GM12878 (cell line): ENCODE results near the gene KCNK4. TPM values are rescaled to one million over a fixed set of nuclear protein-coding genes. Genes with fewer than 3 reads are reported as not detected.
A peak's percentile ranks its signal among the peaks of the same experiment; 100 is the strongest.

Experiments
- BACH1 ChIP-seq: fragments of 450-650 bp; IDR thresholded peaks from 2 replicates; pipeline ENCODE4 v1.6.1; 2017; ENCODE audit warnings: mild to moderate bottlenecking, borderline replicate concordance
- BHLHE40 ChIP-seq, 2 experiments: fragments of 450-650 bp in 1 of 2; IDR thresholded peaks; 2 replicates each; pipeline ENCODE4 v1.6.1; 2011 to 2017; ENCODE audit warnings: low read depth in 2 of 2, borderline replicate concordance in 1 of 2, improper control_type of control experiment in 1 of 2, low read length in 1 of 2, mild to moderate bottlenecking in 1 of 2
- CBX3 ChIP-seq: fragments of 200-600 bp; sonication (generic); IDR thresholded peaks from 2 replicates; pipeline ENCODE4 v1.6.1; 2016; ENCODE audit warnings: low read depth, borderline replicate concordance
- CREB1 ChIP-seq: IDR thresholded peaks from 2 replicates; pipeline ENCODE4 v1.6.1; 2012; ENCODE audit warnings: low read depth, mild to moderate bottlenecking, inconsistent platforms
- FOS ChIP-seq: IDR thresholded peaks from 3 replicates; pipeline ENCODE4 v1.6.1; 2011; ENCODE audit warnings: borderline replicate concordance; ENCODE audit not compliant: insufficient read length; ENCODE audit errors: extremely low read depth
- GATAD2B ChIP-seq: fragments of 450-650 bp; conservative IDR thresholded peaks from 2 replicates; pipeline ENCODE4 v1.6.1; 2017; ENCODE audit warnings: low read depth, mild to moderate bottlenecking, moderate library complexity
- HDAC2 ChIP-seq: fragments of 200-600 bp; sonication (generic); IDR thresholded peaks from 2 replicates; pipeline ENCODE4 v1.6.1; 2017
- HDAC6 ChIP-seq: fragments of 200-600 bp; sonication (generic); IDR thresholded peaks from one replicate; pipeline ENCODE4 v1.8.0; 2017; ENCODE audit warnings: antibody characterized with exemption; ENCODE audit not compliant: unreplicated experiment
- IRF4 ChIP-seq: IDR thresholded peaks from 2 replicates; pipeline ENCODE4 v1.6.1; 2011; ENCODE audit warnings: low read depth, low read length
- NFXL1 ChIP-seq: fragments of 450-650 bp; IDR thresholded peaks from 2 replicates; pipeline ENCODE4 v1.6.1; 2017; ENCODE audit warnings: antibody characterized with exemption, mild to moderate bottlenecking, borderline replicate concordance
- PML ChIP-seq: IDR thresholded peaks from 2 replicates; pipeline ENCODE4 v1.6.1; 2012; ENCODE audit warnings: low read length, inconsistent platforms
- SPI1 ChIP-seq: IDR thresholded peaks from 2 replicates; pipeline ENCODE4 v1.6.1; 2011; ENCODE audit warnings: low read depth, mild to moderate bottlenecking, low read length, moderate library complexity, borderline replicate concordance; ENCODE audit not compliant: insufficient read depth
- STAT3 ChIP-seq: IDR thresholded peaks from 2 replicates; pipeline ENCODE4 v1.6.1; 2011; ENCODE audit warnings: low read depth, low read length, improper control_type of control experiment
- TARDBP ChIP-seq: IDR thresholded peaks from 2 replicates; pipeline ENCODE4 v1.6.1; 2016; ENCODE audit warnings: borderline replicate concordance
- YY1 ChIP-seq: IDR thresholded peaks from 2 replicates; pipeline ENCODE4 v1.6.1; 2011; ENCODE audit warnings: low read depth, mild to moderate bottlenecking, low read length
- polyA plus RNA-seq, 11 experiments: library from polyadenylated mRNA; depleted of rRNA in 4 of 11; unstranded in 6 of 11; stranded (reverse) in 5 of 11; fragments of >200 nt; fragmentation: Nextera tagmentation in 4 of 11; fragmentation: Illumina TruSeq in 1 of 11; extraction: Ambion mirVana in 4 of 11; extraction: Trizol in 1 of 11; gene quantifications; 1 replicate in 1 of 11; 2 replicates in 10 of 11; pipeline versions ENCODE4 v1.2.1 to v1.2.3, GENCODE V29; 2011 to 2016; ENCODE audit warnings: inconsistent platforms in 2 of 11, missing spikeins in 2 of 11, low read depth in 1 of 11
- total RNA-seq, 4 experiments: library from RNA; depleted of rRNA in 3 of 4; stranded (reverse); fragments of >200 nt in 3 of 4; fragmentation: Illumina TruSeq in 1 of 4; extraction: Trizol in 1 of 4; gene quantifications; 2 replicates each; pipeline versions ENCODE4 v1.2.1 to v1.2.3, GENCODE V29; 2013 to 2021
- TF ChIP-seq, protein P1 (sequence below): fragments of 450-650 bp; IDR thresholded peaks from 2 replicates; pipeline ENCODE4 v1.6.1; 2014; ENCODE audit warnings: mild to moderate bottlenecking
- TF ChIP-seq, protein P2 (sequence below): fragments of 450-650 bp; IDR thresholded peaks from 2 replicates; pipeline ENCODE4 v1.6.1; 2016; ENCODE audit warnings: mild to moderate bottlenecking, moderate library complexity, borderline replicate concordance
- TF ChIP-seq, protein P3 (sequence below): IDR thresholded peaks from 2 replicates; pipeline ENCODE4 v1.6.1; 2011; ENCODE audit warnings: borderline replicate concordance, low read depth, mild to moderate bottlenecking, moderate library complexity, low read length; ENCODE audit not compliant: insufficient read depth, poor library complexity, severe bottlenecking
- TF ChIP-seq, protein P4 (sequence below), 3 experiments: IDR thresholded peaks in 2 of 3; conservative IDR thresholded peaks in 1 of 3; 2 replicates each; pipeline ENCODE4 v1.5.1; 2011; ENCODE audit warnings: low read depth in 3 of 3, low read length in 3 of 3, mild to moderate bottlenecking in 3 of 3, control low read depth in 2 of 3, moderate library complexity in 2 of 3, inconsistent platforms in 1 of 3, mixed read lengths in 1 of 3; ENCODE audit not compliant: control insufficient read depth in 2 of 3, insufficient read depth in 1 of 3; ENCODE audit errors: extremely low read depth in 1 of 3

Gene KCNK4
- total and polyA plus RNA-seq, 10 of the 15 experiments (the other 5 are each of a cell fraction or from before 2014, with no cell fraction given), result 0.04 TPM; not detected in 9

GRCh38 chr11:64334764-64335735 lies 43.9 kb downstream of the KCNK4 start (continued):
- TF ChIP-seq, protein P1, sequence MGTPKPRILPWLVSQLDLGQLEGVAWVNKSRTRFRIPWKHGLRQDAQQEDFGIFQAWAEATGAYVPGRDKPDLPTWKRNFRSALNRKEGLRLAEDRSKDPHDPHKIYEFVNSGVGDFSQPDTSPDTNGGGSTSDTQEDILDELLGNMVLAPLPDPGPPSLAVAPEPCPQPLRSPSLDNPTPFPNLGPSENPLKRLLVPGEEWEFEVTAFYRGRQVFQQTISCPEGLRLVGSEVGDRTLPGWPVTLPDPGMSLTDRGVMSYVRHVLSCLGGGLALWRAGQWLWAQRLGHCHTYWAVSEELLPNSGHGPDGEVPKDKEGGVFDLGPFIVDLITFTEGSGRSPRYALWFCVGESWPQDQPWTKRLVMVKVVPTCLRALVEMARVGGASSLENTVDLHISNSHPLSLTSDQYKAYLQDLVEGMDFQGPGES, result no peak
- no peak for TF ChIP-seq TARDBP
- no peak for TF ChIP-seq FOS
- TF ChIP-seq CREB1, result peak; percentile 64
- TF ChIP-seq YY1, result no peak; the same call in 1 of the 2 replicates
- TF ChIP-seq, protein P2, sequence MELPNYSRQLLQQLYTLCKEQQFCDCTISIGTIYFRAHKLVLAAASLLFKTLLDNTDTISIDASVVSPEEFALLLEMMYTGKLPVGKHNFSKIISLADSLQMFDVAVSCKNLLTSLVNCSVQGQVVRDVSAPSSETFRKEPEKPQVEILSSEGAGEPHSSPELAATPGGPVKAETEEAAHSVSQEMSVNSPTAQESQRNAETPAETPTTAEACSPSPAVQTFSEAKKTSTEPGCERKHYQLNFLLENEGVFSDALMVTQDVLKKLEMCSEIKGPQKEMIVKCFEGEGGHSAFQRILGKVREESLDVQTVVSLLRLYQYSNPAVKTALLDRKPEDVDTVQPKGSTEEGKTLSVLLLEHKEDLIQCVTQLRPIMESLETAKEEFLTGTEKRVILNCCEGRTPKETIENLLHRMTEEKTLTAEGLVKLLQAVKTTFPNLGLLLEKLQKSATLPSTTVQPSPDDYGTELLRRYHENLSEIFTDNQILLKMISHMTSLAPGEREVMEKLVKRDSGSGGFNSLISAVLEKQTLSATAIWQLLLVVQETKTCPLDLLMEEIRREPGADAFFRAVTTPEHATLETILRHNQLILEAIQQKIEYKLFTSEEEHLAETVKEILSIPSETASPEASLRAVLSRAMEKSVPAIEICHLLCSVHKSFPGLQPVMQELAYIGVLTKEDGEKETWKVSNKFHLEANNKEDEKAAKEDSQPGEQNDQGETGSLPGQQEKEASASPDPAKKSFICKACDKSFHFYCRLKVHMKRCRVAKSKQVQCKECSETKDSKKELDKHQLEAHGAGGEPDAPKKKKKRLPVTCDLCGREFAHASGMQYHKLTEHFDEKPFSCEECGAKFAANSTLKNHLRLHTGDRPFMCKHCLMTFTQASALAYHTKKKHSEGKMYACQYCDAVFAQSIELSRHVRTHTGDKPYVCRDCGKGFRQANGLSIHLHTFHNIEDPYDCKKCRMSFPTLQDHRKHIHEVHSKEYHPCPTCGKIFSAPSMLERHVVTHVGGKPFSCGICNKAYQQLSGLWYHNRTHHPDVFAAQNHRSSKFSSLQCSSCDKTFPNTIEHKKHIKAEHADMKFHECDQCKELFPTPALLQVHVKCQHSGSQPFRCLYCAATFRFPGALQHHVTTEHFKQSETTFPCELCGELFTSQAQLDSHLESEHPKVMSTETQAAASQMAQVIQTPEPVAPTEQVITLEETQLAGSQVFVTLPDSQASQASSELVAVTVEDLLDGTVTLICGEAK, result no peak
- TF ChIP-seq BACH1, result peak; percentile 21; the same call in 1 of the 2 replicates
- TF ChIP-seq, protein P3, sequence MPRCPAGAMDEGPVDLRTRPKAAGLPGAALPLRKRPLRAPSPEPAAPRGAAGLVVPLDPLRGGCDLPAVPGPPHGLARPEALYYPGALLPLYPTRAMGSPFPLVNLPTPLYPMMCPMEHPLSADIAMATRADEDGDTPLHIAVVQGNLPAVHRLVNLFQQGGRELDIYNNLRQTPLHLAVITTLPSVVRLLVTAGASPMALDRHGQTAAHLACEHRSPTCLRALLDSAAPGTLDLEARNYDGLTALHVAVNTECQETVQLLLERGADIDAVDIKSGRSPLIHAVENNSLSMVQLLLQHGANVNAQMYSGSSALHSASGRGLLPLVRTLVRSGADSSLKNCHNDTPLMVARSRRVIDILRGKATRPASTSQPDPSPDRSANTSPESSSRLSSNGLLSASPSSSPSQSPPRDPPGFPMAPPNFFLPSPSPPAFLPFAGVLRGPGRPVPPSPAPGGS, result peak; percentile 65
- TF ChIP-seq, protein P4, sequence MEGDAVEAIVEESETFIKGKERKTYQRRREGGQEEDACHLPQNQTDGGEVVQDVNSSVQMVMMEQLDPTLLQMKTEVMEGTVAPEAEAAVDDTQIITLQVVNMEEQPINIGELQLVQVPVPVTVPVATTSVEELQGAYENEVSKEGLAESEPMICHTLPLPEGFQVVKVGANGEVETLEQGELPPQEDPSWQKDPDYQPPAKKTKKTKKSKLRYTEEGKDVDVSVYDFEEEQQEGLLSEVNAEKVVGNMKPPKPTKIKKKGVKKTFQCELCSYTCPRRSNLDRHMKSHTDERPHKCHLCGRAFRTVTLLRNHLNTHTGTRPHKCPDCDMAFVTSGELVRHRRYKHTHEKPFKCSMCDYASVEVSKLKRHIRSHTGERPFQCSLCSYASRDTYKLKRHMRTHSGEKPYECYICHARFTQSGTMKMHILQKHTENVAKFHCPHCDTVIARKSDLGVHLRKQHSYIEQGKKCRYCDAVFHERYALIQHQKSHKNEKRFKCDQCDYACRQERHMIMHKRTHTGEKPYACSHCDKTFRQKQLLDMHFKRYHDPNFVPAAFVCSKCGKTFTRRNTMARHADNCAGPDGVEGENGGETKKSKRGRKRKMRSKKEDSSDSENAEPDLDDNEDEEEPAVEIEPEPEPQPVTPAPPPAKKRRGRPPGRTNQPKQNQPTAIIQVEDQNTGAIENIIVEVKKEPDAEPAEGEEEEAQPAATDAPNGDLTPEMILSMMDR (IDR thresholded peaks at IDR 0.05 in 2 of 3, conservative IDR thresholded peaks at IDR 0.05 in 1 of 3; ENCODE audit: control insufficient read depth in 2 of 3, extremely low read depth in 1 of 3, insufficient read depth in 1 of 3, low read depth in 3 of 3, low read length in 3 of 3), result peak in 1 of 3 experiments; percentile 24; a peak in 1 of 6 replicates
- no peak for TF ChIP-seq CBX3
- TF ChIP-seq HDAC6, result no peak
- no peak for TF ChIP-seq PML
- TF ChIP-seq SPI1, result no peak
- TF ChIP-seq BHLHE40 (IDR thresholded peaks at IDR 0.05; ENCODE audit: borderline replicate concordance in 1 of 2, low read depth in 2 of 2, low read length in 1 of 2), result peak; percentile 53 to 83; a peak in 3 of 4 replicates
- no peak for TF ChIP-seq HDAC2
- no peak for TF ChIP-seq NFXL1
- no peak for TF ChIP-seq GATAD2B
- no peak for TF ChIP-seq STAT3
- TF ChIP-seq IRF4, result no peak
